HG03520 (cell line): ENCODE data around the gene LTC4S.

Experiments
- ATAC-seq: cut with Tn5 transposase; IDR thresholded peaks from one replicate; pipeline ENCODE4 v1.9.1; 2021; ENCODE audit warnings: mild to moderate bottlenecking, moderate library complexity; ENCODE audit not compliant: unreplicated experiment

The LTC4S gene

DNA sequence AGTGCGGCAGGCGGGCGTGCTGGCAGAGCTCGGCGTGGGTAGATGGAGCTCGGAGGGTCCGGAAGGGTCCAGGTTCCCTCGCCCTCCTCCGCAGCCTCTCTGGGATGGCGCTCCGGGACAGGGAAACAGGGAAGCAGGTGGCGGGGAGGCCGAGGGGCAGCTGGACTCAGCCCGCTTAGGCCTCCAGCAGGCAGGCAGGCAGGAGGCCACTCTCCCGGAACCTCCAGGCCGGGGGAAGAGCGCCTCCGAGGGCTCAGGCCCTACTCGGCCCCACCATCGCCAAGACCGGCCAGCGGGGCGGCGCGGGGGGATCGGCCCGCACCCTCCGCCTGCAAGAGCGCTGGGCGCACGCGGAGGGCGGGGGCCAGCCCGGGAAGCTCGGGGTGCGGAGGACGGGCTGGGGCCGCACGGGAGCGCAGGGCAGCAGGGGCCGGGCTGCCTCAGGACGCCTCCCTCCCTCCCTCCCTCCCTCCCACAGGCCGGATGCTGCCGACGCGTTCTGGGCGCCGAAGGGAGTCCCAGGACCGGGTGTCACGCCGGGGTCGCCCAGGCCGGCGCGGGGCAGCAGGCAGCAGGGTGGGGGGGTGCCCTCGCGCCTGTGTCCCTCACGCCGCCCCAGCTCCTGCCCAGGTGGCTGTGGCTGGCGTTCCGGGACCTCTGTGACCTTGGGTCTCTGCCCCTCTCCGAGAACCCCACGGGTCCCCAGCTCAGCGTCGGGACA, 11.9 kb downstream of the LTC4S start:
- peak; percentile 10 for ATAC-seq

DNA sequence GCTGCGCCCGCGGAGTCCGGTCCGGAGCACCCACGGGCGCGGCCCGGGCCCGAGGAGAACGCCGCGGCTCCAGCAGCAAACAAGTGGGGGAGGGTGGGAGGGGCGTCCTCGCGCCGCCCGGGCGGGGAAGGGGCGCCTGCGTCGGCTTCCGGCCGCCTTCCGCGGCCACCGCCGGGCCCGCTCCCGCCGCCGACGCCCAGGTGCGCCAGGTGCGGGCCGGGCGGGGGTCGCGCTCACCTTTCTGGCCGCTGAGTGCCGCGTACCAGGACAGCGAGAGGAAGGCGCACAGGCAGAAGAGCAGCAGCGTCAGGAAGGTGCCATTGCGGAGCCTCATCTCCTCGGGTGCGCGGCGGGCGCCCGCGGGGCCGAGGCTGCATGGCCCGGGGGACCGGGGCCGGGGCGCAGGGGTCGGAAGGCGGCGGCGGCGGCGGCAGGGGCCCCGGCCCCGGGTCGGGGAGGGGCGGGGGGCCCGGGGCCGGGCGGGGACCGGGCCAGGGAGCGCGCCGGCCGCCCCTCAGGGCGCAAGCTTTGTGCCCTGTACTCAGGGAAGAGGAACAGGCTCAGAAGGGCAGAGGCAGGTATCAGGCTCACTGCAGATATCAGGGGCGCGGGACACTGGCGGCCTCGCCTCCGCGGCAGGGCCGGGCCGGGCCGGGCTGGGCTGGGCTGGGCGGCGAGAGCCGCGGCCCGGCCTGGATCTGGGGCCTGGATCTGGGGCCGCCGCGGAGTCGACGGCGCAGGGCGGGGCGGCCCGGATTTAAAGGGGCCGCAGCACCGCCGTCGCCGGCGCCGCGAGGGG, 12.7 kb downstream of the LTC4S start, which contains the start of gene MGAT4B:
Gene MGAT4B, minus strand, starts transcription at position 617 of the 799 bp plus-strand sequence. Its CDS starts 283 bp downstream, at position 334.
- peak; percentile 58 for ATAC-seq

DNA sequence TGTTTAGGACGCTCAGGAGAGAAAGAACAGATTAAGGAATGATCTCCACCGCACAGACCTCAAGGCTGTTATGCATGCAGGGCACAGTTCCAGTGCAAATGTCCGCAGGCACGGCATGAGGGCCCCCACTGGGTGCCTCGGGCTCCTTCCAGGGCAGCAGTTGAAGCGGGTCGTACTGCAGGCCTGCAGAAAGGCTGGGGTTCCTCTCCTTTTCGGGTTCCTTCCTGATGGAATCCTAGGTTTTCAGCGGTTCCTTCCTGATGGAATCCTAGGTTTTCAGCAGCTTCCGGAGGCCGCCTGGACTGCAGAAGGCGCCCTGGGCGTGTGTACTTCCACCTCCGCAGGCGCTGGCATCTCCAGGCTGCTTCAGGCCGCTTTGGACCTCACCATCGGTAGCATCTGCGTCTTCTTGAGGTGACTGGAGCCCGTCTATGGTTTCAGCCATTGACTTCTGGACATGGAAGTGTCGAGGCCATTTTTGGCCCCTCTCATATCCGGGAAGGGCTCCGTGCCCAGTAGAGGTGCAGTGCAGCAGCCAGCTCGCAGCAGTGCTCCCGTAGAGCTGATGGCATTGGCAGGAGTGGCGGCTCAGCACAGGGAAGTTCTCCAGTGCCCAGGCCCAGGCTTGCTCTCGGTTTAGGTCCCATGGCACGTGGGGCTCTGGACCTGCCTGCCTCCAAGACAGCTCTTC, 18.5 kb downstream of the LTC4S start:
- ATAC-seq: no peak

DNA sequence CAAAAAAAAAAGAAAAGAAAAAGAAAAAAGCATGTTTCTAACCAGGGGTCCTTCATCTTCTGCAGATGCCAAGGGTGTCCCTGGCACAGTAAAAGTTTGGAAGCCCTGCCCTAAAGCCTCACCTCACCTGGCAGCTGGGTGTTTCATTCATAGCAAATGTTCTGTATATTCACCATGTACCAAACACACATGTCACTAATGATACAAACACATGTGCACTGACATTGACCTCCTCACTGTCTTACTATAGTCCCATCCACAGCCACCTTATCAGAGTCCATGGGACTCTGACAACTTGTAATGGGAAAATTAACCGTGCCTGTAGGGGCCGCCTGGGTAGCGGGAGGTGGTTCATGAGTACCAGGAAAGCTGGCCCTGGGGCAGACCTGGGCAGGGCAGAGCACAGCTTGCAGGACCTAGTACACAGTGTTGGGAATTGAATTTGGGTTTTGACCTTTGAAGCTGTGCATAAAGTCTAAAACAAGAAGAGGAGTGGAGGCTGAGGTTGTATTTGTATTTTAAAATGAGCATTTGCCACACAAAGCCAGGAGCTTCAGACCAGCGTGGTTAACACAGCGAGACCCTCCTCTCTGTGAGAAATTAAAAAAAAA, 19.3 kb downstream of the LTC4S start:
- ATAC-seq: no peak

DNA sequence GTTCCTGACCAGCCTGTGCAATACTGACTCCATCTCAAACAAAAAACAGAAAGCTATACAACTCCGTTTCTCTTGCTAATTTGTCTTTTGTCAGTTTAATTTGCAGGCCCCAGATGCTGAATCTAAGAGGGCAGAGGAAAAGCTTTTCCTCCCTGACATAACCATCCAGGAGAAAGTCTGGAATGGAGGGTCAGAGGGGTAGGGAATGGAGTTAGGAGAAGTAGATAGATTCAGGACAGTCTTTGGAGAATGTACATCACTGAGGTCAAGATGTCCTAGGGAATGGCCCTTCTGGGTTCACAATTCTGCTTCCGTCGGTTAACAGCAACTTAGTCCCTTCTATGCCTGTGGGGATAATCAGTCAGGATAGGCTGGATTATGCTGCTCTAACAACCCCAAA, 20.3 kb downstream of the LTC4S start:
- no peak for ATAC-seq

DNA sequence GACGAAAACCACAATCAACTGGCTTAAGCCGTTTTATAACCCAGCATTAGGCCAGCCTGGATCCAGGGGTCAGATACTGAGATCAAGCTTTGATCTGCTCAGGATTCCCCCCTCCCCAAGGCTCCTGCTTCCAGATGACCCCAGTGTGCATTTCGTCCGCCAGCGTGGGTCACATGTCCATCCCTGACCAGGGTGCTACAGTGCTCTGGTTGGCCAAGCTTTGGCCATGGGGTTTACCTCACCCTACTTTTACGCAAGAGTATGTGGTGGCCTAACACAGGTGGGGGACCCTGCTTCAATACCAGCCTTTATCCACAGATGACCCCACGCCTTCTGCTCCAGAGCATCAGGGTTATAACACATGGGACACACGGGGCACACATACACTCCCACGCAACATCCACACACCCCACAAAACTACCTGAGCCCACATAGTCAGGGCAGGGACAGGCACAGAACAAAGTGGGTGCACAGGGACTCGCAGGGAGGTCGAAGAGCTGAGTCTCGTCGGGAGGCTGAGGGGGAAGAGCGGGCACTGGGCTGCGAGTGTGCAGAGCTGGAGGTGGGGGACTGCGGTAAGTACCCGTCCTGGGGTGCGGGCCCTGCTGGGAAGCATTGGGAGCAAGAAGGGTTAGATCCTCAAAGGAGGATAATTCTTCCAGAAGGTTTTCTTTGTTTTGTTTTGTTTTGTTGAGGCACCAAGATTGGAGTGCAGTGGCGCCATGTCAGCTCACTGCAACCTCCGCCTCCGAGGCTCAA, 21.9 kb downstream of the LTC4S start:
- no peak for ATAC-seq

DNA sequence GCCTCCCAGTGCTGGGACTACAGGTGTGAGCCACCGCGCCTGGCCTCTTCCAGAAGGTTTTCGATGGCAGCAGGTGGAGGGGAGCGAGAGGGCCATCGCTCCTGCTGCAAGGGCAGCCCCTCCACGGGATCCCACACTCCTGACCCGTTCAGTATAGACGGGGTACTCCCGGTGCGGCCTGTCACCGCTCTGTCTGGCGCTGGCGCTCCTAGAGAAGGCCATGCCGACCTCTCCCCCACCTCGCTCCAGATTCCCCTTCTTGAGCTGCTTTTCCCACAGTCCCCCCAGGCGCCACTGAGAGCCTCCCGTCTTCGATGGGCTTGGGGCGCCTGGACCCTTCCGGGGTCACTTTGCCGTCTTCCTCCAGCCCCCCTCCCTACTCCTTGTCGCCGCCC, 22.6 kb downstream of the LTC4S start:
- no peak for ATAC-seq

DNA sequence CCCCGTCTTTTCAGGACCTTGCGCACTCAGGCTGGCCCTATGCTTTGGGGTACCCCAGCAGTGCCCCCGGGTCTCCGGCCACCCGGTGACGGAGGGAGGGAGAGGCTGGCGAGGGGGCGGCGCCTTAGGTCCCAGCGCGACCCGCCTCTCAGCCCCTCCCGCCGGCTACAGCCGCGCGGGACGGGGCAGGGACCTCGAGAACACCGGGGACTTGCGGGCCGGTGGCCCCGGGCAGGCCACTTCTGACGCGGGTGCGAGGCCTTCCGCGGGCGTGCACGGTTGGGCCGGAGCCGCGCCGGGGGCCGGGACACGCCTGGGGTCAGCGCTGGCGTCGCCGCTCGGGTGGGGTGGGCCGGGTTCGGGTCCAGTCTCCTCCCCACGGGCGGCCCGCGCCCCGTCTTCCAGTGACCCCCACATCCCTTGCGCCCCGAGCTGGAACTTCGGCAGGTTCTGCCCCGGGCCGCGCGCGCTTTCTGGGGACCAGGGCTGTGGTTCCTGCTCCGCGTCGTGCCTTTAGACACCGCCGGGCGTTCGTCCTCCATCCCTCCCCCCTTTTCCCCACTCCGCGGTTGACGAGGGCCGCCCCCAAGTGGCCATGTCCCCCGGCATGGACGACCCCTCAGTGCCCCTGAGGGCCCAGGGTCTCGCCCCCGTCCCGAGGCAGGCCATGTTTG, 23.1 kb downstream of the LTC4S start:
- ATAC-seq: no peak

DNA sequence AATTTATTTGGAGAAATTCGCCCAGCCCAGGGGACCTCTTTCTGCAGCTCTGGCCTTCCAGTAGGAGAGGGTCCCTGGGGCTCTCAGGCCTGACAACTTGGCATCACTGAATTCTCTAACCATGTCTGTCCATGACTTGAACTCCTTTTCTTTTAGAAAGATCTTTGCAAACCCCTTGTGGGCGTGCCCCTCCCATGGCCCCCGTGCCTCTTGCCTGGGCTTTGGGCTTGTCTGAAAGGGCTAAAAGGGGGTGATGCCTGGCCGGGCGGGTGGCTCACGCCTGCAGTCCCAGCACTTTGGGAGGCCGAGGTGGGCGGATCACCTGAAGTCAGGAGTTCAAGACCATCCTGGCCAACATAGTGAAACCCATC, 23.7 kb downstream of the LTC4S start:
- no peak for ATAC-seq

DNA sequence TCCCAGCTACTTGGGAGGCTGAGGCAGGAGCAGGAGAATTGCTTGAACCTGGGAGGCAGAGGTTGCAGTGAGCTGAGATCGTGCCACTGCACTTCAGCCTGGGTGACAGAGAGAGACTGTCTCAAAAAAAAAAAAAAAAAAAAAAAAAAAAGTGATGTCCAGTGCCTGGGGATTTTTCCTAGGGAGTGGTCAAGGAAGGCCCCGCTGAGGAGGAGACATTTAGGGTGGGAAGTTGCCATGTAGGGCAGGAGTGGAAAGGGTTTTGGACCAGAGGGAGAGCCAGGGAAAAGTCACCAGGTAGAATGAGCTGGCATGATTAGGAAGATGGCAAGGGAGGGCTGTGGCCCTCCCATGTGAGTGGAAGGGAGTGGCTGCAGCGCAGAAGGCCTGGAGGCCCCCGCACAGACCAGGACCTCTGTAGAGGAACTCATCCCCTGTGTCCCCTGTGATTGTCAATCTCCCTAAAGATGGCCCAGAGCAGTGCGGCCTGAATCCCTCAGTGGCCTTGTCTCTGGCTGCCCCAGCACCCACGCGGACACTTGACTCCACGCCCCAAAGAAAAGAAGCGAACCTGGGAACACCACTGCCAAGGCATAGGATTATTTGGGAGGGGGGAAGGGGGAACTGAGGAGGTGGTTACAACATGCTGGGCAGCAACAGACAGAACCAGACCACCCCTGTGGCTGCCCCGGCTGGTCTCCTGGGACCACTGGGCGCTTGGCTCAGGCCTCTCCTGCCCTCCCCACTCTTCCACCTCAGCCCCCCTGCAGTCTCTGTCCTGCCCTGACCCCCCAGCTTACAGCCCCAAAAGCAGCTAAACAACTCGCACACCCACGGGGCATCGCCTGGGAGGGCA, 24.3 kb downstream of the LTC4S start:
- ATAC-seq: no peak

DNA sequence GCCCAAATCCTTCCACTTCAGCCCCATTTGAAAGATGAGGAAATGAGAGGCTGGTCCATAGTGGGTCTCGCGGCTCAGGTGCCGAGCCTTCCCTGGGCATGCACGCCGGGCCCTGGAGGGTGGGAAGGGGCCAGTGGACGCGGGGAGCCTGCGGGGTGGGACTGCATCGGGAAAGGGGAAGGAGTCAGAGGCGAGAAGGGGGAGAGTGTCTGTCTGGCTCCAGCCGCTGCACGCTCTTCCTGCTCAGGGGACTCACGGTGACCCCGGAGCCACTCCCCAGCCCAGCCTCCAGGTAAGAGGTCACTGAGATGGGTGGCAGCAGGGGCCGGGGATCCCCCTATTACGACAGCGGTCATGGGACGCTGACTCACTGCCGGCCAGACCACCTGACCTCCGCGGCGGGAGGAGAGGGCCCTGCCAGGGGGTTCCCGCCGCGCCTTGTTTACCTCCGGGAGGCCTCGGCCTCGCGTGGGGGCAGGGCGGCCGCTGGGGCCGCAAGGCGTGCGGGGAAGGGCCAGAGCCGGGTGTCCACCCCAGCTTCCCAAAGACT, 25.0 kb downstream of the LTC4S start:
- ATAC-seq: peak; percentile 53

DNA sequence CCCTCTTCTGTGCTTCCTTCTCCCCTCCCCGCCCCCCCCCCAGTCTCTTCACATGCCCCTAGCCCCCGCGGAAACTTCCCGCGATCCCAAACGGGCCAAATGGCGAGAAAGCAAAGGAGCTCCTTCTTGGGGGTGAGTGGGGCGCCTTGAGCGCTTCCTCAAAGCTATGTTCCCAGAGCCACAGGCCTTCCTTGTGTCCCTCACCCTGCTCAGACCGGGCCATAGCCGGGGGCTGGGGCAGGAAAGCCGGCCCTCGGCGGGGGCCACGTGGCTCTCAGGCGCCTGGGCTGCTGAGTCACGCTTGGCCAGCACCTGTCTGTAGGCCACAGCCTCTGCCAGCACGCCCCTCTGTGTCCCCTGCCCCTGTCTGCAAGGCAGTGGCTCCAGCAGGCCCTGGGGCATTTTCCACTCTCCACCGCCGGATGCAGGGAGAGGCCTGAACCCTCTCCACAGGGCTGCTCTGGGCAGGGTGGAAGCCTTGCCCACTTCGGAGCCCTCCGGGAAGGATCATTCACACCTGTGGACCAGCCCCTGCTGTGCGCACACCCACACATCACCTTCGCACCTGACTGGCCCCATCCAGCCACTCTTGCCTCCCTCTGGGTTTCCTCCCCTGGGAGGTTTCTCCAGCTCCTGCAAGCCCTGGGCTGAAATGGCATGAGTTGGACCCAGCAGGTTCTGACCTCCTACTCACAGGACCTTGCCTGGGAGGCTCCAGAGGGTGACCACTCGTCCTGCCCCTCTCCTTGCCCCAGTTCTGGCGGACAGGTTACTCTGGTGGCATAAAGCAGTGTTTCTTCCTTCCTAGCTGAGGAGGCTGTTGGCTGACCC, 25.7 kb downstream of the LTC4S start:
- no peak for ATAC-seq

DNA sequence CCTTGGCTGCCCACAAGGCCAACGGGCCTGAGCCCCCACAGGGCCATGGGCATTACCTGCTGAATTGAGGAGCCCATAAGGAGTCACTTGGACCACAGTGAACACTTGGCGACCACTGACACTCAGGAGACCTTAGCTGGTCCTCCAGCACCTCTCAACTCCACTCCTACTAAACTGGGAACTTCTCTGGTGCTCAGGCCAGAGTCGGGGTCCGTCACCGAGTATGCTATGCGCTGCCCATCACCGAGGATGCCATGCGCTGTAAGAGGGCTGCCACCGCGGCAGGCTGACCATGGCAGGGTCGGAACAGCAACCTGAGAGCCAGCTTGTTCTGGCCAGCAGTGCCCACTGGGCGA, 26.3 kb downstream of the LTC4S start:
- no peak for ATAC-seq

DNA sequence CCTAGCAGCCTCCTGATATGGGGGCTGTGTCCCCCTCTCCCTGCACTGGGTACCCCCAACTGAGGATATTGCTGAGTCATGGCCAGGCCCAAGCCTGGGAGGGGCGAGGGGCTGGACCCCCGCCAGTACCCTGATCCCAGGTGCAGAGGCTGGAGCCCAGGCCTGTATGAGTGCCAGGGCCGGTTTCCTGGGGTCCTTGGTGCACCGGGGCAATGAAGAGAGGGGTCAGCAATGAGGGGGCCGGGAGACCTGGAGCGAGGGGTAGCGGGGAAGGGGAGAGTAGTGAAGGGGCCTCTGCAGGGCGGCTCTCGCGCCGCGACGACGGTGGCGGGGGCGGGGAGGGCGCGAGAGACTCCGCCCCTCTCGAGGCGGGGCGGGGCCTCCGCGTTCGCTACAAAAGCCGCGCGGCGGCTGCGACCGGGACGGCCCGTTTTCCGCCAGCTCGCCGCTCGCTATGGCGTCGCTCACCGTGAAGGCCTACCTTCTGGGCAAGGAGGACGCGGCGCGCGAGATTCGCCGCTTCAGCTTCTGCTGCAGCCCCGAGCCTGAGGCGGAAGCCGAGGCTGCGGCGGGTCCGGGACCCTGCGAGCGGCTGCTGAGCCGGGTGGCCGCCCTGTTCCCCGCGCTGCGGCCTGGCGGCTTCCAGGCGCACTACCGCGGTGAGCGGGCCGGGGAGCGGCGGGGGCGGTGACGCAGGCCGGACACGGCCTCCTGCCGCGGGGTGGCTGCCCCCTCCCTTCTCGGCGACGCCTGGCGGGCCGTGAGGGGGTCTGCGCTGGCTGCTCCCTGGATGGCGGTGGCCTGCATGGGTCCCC, 26.9 kb downstream of the LTC4S start, which contains the start of gene SQSTM1:
Gene SQSTM1, plus strand, starts transcription at position 423 of the 815 bp plus-strand sequence. Its CDS starts 32 bp downstream, at position 455.
- ATAC-seq: peak; percentile 36

DNA sequence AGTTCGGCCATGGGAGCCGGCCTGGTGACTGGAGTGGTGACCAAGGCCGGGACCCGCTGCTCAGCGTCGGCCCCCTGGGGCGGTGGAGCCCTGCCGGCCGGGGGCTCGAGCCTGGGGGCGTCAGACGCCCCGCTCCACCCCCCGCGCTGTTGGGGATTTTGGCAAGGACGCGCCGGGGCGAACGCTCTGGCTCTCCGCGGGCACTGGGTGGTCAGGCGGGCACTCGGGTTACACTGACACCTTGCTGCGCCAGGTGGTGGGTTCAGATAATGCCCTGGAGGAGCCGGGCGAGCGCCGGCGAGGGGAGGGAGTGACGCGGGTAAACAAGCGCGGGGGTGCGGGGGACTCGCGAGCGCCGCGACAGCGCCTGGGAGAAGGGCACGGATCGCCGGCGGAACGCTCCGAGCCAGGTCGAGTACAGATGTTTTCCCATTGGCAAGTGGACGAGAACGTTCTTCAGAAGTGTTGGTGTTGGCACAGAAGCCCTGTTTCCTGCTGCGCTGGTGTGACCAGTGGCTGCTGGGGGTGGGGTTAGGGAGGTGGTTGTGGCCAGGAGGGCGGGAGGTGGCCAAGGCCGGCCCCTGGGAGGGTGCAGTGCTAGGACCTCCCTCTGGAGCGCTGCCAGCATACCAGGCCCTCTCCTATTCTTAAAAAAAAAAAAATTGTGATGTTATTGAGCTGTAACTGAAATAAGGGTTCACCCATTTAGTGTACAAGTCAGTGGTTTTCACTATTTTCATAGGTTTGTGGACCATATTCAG, 27.7 kb downstream of the LTC4S start:
- ATAC-seq: peak; percentile 39

DNA sequence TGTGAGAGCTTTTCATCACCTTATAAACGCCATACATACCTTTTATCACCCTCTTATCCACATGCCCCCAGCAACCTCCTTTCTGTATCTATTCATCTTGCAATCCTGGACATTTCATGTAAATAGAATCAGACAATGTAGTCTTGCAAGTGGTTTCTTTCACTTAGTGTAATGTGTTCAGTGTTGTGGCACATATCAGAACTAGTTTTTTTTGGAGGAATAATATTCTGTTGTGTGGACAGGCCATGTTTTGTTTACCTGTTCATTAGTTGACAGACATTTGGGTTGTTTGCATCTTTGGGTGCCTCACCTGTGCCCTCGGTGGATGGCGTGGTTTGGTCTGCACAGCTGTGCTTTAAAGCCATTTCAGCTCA, 28.3 kb downstream of the LTC4S start:
- no peak for ATAC-seq
